ENCODE results near the gene PIGR. TPM values are rescaled to one million over a fixed set of nuclear protein-coding genes. Genes with fewer than 3 reads are reported as not detected.

The PIGR gene
- total and polyA plus RNA-seq, 4 donors: 0.03 to 0.33 (median 0.10) TPM; not detected in 1

GRCh38 chr1:206974140-206974539, 27.9 kb upstream of the PIGR start:
- Histone ChIP-seq H3K27me3 (ENCODE audit: control insufficient read depth, insufficient read depth, low read length) (no peaks in the 10 kb centered on the region), H3K4me1 (ENCODE audit: control insufficient read depth, insufficient read depth, low read length) (no peaks in the 10 kb centered on the region), H3K27ac (ENCODE audit: low read depth, low read length) (no peak overlapping the region), H3K4me3 (ENCODE audit: low read depth, low read length) (no peak overlapping the region), H3K36me3 (ENCODE audit: control insufficient read depth, insufficient read depth, low read length) (no peaks in the 10 kb centered on the region), H3K9me3 (ENCODE audit: control insufficient read depth, insufficient read depth, low read length) (no peaks in the 10 kb centered on the region)
- no peak for DNase-seq (ENCODE audit: low read depth in 4 of 6, low spot score in 6 of 6)
- 87% methylated on average over 3 of the region's 3 CpGs for WGBS (ENCODE audit: insufficient coverage)

DNA sequence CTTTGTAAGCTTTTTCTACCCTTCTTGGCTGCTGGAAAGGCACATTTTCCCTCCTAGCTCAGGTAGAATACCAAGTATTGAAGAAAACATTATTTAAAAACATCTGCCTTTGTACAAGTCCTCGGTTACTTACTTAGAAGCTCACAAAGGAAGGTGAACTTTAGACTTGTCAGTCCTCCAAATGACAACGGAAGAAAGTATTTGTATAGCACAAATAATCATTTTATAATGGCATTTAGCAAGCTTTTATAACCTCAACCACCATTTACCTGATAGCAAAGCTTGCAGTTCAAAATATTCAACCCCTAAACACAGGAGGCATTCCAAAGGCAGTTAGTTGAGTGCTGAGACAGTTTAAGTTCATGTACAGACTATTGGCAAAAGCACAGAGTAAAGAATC, 26.5 kb upstream of the PIGR start:
- no CpG with 5 or more reads among the region's 2 CpGs for WGBS (ENCODE audit: insufficient coverage)
- no peaks in the 10 kb centered on the region for H3K9me3 ChIP-seq (ENCODE audit: control insufficient read depth, insufficient read depth, low read length)
- no peaks in the 10 kb centered on the region for H3K36me3 ChIP-seq (ENCODE audit: control insufficient read depth, insufficient read depth, low read length)
- H3K4me3 ChIP-seq (ENCODE audit: low read depth, low read length): no peak overlapping the region
- no peak overlapping the region for H3K27ac ChIP-seq (ENCODE audit: low read depth, low read length)
- H3K4me1 ChIP-seq (ENCODE audit: control insufficient read depth, insufficient read depth, low read length): no peaks in the 10 kb centered on the region
- H3K27me3 ChIP-seq (ENCODE audit: control insufficient read depth, insufficient read depth, low read length): no peaks in the 10 kb centered on the region
- DNase-seq (ENCODE audit: low read depth in 4 of 6, low spot score in 6 of 6): no peak

GRCh38 chr1:206971029-206971655, 24.9 kb upstream of the PIGR start:
- Histone ChIP-seq H3K36me3 (ENCODE audit: control insufficient read depth, insufficient read depth, low read length) (no peaks in the 10 kb centered on the region), H3K9me3 (ENCODE audit: control insufficient read depth, insufficient read depth, low read length) (no peaks in the 10 kb centered on the region), H3K27ac (ENCODE audit: low read depth, low read length) (no peak overlapping the region), H3K4me3 (ENCODE audit: low read depth, low read length) (no peak overlapping the region), H3K4me1 (ENCODE audit: control insufficient read depth, insufficient read depth, low read length) (no peaks in the 10 kb centered on the region), H3K27me3 (ENCODE audit: control insufficient read depth, insufficient read depth, low read length) (no peaks in the 10 kb centered on the region)
- DNase-seq (ENCODE audit: low read depth in 4 of 6, low spot score in 6 of 6): no peak
- no CpG with 5 or more reads among the region's 2 CpGs for WGBS (ENCODE audit: insufficient coverage)

DNA sequence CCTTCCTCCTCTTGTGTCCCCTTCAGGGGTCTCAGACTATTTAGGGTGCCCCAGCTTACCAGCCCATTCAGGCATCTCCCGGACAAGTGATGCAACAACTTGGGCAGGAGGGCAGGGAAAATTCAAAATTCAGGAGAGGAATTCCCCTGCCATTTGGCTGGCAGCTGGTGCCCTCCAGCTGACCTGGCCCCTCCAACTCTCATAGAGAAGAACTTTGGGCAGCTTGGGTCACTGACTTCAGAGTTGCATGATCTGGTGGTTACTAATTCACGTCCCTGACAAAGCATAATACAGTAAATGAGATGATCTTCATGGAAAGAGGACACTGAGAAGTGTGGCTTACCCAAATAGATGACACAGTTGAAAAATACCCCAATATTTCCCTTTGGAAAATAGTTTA, 24.2 kb upstream of the PIGR start, which contains the start of gene FCAMR:
Gene FCAMR (minus strand): TSS at position 15 of the 400 bp plus-strand sequence. CDS start 335 bp downstream, outside the sequence.
- no CpG with 5 or more reads among the region's 2 CpGs for WGBS (ENCODE audit: insufficient coverage)
- H3K27me3 ChIP-seq (ENCODE audit: control insufficient read depth, insufficient read depth, low read length): no peaks in the 10 kb centered on the region
- H3K4me1 ChIP-seq (ENCODE audit: control insufficient read depth, insufficient read depth, low read length): no peaks in the 10 kb centered on the region
- no peak within 1 kb of the TSS for H3K4me3 ChIP-seq (ENCODE audit: low read depth, low read length)
- H3K27ac ChIP-seq (ENCODE audit: low read depth, low read length): no peak within 1 kb of the TSS
- DNase-seq (ENCODE audit: low read depth in 4 of 6, low spot score in 6 of 6): no peak
- no peaks in the 10 kb centered on the region for H3K9me3 ChIP-seq (ENCODE audit: control insufficient read depth, insufficient read depth, low read length)
- no peaks in the 10 kb centered on the region for H3K36me3 ChIP-seq (ENCODE audit: control insufficient read depth, insufficient read depth, low read length)

- Histone ChIP-seq H3K4me3 (ENCODE audit: low read depth, low read length) (no peak overlapping the region), H3K4me1 (ENCODE audit: control insufficient read depth, insufficient read depth, low read length) (no peaks in the 10 kb centered on the region), H3K27ac (ENCODE audit: low read depth, low read length) (no peak overlapping the region), H3K36me3 (ENCODE audit: control insufficient read depth, insufficient read depth, low read length) (no peaks in the 10 kb centered on the region), H3K9me3 (ENCODE audit: control insufficient read depth, insufficient read depth, low read length) (no peaks in the 10 kb centered on the region), H3K27me3 (ENCODE audit: control insufficient read depth, insufficient read depth, low read length) (no peaks in the 10 kb centered on the region)
- DNase-seq (ENCODE audit: low read depth in 4 of 6, low spot score in 6 of 6): no peak
- 100% methylated on average over 1 of the region's 5 CpGs for WGBS (ENCODE audit: insufficient coverage)
Observed at GRCh38 chr1:206969090-206969489, 22.8 kb upstream of the PIGR start.

GRCh38 chr1:206967096-206967849, 21.0 kb upstream of the PIGR start:
- H3K27me3 ChIP-seq (ENCODE audit: control insufficient read depth, insufficient read depth, low read length): no peaks in the 10 kb centered on the region
- 77% methylated on average over 4 of the region's 8 CpGs for WGBS (ENCODE audit: insufficient coverage)

GRCh38 chr1:206965781-206966180, 19.5 kb upstream of the PIGR start:
- DNase-seq (ENCODE audit: low read depth in 4 of 6, low spot score in 6 of 6): no peak
- no peaks in the 10 kb centered on the region for H3K4me1 ChIP-seq (ENCODE audit: control insufficient read depth, insufficient read depth, low read length)
- H3K9me3 ChIP-seq (ENCODE audit: control insufficient read depth, insufficient read depth, low read length): no peaks in the 10 kb centered on the region
- 86% methylated on average over 2 of the region's 2 CpGs for WGBS (ENCODE audit: insufficient coverage)
- no peaks in the 10 kb centered on the region for H3K27me3 ChIP-seq (ENCODE audit: control insufficient read depth, insufficient read depth, low read length)
- no peaks in the 10 kb centered on the region for H3K36me3 ChIP-seq (ENCODE audit: control insufficient read depth, insufficient read depth, low read length)
- no peak overlapping the region for H3K27ac ChIP-seq (ENCODE audit: low read depth, low read length)
- H3K4me3 ChIP-seq (ENCODE audit: low read depth, low read length): no peak overlapping the region

More at GRCh38 chr1:206967096-206967849, 21.0 kb upstream of the PIGR start:
- no peaks in the 10 kb centered on the region for H3K4me1 ChIP-seq (ENCODE audit: control insufficient read depth, insufficient read depth, low read length)
- DNase-seq (ENCODE audit: low read depth in 4 of 6, low spot score in 6 of 6): no peak
- no peak overlapping the region for H3K27ac ChIP-seq (ENCODE audit: low read depth, low read length)
- no peak overlapping the region for H3K4me3 ChIP-seq (ENCODE audit: low read depth, low read length)
- H3K9me3 ChIP-seq (ENCODE audit: control insufficient read depth, insufficient read depth, low read length): no peaks in the 10 kb centered on the region
- no peaks in the 10 kb centered on the region for H3K36me3 ChIP-seq (ENCODE audit: control insufficient read depth, insufficient read depth, low read length)

- H3K4me3 ChIP-seq (ENCODE audit: low read depth, low read length): no peak overlapping the region
- WGBS (ENCODE audit: insufficient coverage): 100% methylated on average over 1 of the region's 1 CpG
- H3K4me1 ChIP-seq (ENCODE audit: control insufficient read depth, insufficient read depth, low read length): no peaks in the 10 kb centered on the region
- DNase-seq (ENCODE audit: low read depth in 4 of 6, low spot score in 6 of 6): no peak
- H3K36me3 ChIP-seq (ENCODE audit: control insufficient read depth, insufficient read depth, low read length): no peaks in the 10 kb centered on the region
- no peaks in the 10 kb centered on the region for H3K9me3 ChIP-seq (ENCODE audit: control insufficient read depth, insufficient read depth, low read length)
- H3K27ac ChIP-seq (ENCODE audit: low read depth, low read length): no peak overlapping the region
- no peaks in the 10 kb centered on the region for H3K27me3 ChIP-seq (ENCODE audit: control insufficient read depth, insufficient read depth, low read length)
Observed at GRCh38 chr1:206963740-206964139, 17.5 kb upstream of the PIGR start.

DNA sequence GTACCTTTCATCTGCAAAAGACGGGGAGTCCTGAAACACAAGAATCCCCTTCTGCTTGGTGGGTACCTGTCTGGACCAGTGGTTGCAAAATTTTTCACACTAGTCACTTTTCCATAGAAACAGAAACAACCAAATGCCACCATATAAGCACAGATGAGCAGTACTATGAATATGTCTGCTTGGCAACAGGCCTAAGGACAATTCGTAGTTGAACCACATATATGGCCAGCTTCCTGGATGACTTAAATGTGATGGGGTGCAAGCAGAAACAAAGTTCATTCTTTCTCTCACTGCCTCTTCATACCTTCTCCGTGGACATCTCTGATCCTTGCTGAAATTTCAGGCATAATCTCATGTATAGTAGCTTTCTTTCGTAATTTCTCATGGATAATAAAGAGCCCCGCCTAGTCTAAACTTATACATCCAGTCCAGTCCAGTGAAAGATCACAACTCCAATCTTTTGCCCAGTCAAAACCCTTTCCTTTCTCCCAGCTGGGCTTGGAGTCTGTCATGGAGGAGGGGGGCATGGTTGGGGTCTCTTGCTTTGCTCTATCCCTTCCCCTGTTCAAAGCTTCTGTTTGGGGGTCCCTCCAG, 16.9 kb upstream of the PIGR start:
- whole genome bisulfite sequencing (ENCODE audit: insufficient coverage): 100% methylated on average over 1 of the region's 5 CpGs
- Histone ChIP-seq H3K4me3 (ENCODE audit: low read depth, low read length) (no peak overlapping the region), H3K4me1 (ENCODE audit: control insufficient read depth, insufficient read depth, low read length) (no peaks in the 10 kb centered on the region), H3K36me3 (ENCODE audit: control insufficient read depth, insufficient read depth, low read length) (no peaks in the 10 kb centered on the region), H3K9me3 (ENCODE audit: control insufficient read depth, insufficient read depth, low read length) (no peaks in the 10 kb centered on the region), H3K27ac (ENCODE audit: low read depth, low read length) (no peak overlapping the region), H3K27me3 (ENCODE audit: control insufficient read depth, insufficient read depth, low read length) (no peaks in the 10 kb centered on the region)
- no peak for DNase-seq (ENCODE audit: low read depth in 4 of 6, low spot score in 6 of 6)

All from spinal cord (tissue), 10 donors.